ENCODE results near the gene PER1. TPM values are rescaled to one million over a fixed set of nuclear protein-coding genes. Genes with fewer than 3 reads are reported as not detected.

The PER1 gene
- total and polyA plus RNA-seq, 10 of the 15 experiments (the other 5 are each of a cell fraction or from before 2014, with no cell fraction given), result 0.02 to 25.1 (median 5.4) TPM

- TF ChIP-seq, protein P1, sequence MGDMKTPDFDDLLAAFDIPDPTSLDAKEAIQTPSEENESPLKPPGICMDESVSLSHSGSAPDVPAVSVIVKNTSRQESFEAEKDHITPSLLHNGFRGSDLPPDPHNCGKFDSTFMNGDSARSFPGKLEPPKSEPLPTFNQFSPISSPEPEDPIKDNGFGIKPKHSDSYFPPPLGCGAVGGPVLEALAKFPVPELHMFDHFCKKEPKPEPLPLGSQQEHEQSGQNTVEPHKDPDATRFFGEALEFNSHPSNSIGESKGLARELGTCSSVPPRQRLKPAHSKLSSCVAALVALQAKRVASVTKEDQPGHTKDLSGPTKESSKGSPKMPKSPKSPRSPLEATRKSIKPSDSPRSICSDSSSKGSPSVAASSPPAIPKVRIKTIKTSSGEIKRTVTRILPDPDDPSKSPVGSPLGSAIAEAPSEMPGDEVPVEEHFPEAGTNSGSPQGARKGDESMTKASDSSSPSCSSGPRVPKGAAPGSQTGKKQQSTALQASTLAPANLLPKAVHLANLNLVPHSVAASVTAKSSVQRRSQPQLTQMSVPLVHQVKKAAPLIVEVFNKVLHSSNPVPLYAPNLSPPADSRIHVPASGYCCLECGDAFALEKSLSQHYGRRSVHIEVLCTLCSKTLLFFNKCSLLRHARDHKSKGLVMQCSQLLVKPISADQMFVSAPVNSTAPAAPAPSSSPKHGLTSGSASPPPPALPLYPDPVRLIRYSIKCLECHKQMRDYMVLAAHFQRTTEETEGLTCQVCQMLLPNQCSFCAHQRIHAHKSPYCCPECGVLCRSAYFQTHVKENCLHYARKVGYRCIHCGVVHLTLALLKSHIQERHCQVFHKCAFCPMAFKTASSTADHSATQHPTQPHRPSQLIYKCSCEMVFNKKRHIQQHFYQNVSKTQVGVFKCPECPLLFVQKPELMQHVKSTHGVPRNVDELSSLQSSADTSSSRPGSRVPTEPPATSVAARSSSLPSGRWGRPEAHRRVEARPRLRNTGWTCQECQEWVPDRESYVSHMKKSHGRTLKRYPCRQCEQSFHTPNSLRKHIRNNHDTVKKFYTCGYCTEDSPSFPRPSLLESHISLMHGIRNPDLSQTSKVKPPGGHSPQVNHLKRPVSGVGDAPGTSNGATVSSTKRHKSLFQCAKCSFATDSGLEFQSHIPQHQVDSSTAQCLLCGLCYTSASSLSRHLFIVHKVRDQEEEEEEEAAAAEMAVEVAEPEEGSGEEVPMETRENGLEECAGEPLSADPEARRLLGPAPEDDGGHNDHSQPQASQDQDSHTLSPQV (IDR thresholded peaks at IDR 0.05), result no peak
- TF ChIP-seq, protein P2, sequence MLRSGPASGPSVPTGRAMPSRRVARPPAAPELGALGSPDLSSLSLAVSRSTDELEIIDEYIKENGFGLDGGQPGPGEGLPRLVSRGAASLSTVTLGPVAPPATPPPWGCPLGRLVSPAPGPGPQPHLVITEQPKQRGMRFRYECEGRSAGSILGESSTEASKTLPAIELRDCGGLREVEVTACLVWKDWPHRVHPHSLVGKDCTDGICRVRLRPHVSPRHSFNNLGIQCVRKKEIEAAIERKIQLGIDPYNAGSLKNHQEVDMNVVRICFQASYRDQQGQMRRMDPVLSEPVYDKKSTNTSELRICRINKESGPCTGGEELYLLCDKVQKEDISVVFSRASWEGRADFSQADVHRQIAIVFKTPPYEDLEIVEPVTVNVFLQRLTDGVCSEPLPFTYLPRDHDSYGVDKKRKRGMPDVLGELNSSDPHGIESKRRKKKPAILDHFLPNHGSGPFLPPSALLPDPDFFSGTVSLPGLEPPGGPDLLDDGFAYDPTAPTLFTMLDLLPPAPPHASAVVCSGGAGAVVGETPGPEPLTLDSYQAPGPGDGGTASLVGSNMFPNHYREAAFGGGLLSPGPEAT (IDR thresholded peaks at IDR 0.05; ENCODE audit: low read depth), result no peak
- no peak for TF ChIP-seq STAT3 (IDR thresholded peaks at IDR 0.05; ENCODE audit: low read depth, low read length)
- no peak for TF ChIP-seq SREBF1 (IDR thresholded peaks at IDR 0.05; ENCODE audit: low read length)
- TF ChIP-seq, protein P3, sequence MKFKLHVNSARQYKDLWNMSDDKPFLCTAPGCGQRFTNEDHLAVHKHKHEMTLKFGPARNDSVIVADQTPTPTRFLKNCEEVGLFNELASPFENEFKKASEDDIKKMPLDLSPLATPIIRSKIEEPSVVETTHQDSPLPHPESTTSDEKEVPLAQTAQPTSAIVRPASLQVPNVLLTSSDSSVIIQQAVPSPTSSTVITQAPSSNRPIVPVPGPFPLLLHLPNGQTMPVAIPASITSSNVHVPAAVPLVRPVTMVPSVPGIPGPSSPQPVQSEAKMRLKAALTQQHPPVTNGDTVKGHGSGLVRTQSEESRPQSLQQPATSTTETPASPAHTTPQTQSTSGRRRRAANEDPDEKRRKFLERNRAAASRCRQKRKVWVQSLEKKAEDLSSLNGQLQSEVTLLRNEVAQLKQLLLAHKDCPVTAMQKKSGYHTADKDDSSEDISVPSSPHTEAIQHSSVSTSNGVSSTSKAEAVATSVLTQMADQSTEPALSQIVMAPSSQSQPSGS (IDR thresholded peaks at IDR 0.05; ENCODE audit: low read length), result no peak
- no peak for TF ChIP-seq BMI1 (IDR thresholded peaks at IDR 0.05; ENCODE audit: borderline replicate concordance)
- TF ChIP-seq FOS (IDR thresholded peaks at IDR 0.05; ENCODE audit: borderline replicate concordance, extremely low read depth, insufficient read length), result peak; percentile 19
- TF ChIP-seq SUZ12 (IDR thresholded peaks at IDR 0.05; ENCODE audit: unreplicated experiment), result no peak
- TF ChIP-seq, protein P4, sequence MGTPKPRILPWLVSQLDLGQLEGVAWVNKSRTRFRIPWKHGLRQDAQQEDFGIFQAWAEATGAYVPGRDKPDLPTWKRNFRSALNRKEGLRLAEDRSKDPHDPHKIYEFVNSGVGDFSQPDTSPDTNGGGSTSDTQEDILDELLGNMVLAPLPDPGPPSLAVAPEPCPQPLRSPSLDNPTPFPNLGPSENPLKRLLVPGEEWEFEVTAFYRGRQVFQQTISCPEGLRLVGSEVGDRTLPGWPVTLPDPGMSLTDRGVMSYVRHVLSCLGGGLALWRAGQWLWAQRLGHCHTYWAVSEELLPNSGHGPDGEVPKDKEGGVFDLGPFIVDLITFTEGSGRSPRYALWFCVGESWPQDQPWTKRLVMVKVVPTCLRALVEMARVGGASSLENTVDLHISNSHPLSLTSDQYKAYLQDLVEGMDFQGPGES (IDR thresholded peaks at IDR 0.05), result 0 out of 2 replicates have a peak, but pooled peaks have one; percentile 15
- TF ChIP-seq FOXM1 (IDR thresholded peaks at IDR 0.05; ENCODE audit: low read depth, low read length), result no peak
- no peak for TF ChIP-seq SPI1 (IDR thresholded peaks at IDR 0.05; ENCODE audit: borderline replicate concordance, insufficient read depth, low read depth, low read length)
- TF ChIP-seq HDAC2 (IDR thresholded peaks at IDR 0.05), result no peak
- TF ChIP-seq, protein P5, sequence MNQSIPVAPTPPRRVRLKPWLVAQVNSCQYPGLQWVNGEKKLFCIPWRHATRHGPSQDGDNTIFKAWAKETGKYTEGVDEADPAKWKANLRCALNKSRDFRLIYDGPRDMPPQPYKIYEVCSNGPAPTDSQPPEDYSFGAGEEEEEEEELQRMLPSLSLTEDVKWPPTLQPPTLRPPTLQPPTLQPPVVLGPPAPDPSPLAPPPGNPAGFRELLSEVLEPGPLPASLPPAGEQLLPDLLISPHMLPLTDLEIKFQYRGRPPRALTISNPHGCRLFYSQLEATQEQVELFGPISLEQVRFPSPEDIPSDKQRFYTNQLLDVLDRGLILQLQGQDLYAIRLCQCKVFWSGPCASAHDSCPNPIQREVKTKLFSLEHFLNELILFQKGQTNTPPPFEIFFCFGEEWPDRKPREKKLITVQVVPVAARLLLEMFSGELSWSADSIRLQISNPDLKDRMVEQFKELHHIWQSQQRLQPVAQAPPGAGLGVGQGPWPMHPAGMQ (IDR thresholded peaks at IDR 0.05; ENCODE audit: borderline replicate concordance), result no peak
- peak; percentile 35; the same call in 1 of the 2 replicates for TF ChIP-seq IKZF1 (conservative IDR thresholded peaks at IDR 0.05)
- TF ChIP-seq ATF7 (IDR thresholded peaks at IDR 0.05; ENCODE audit: low read depth), result no peak
- TF ChIP-seq BCLAF1 (IDR thresholded peaks at IDR 0.05), result no peak
- TF ChIP-seq TCF12 (IDR thresholded peaks at IDR 0.05; ENCODE audit: low read depth, low read length), result no peak
- no peak for TF ChIP-seq TARDBP (IDR thresholded peaks at IDR 0.05; ENCODE audit: borderline replicate concordance)
These were observed at the start of gene PER1 (continued) for GRCh38 chr17:8152112-8152775.
